ENCODE measurements around the gene SLC38A10.

DNA sequence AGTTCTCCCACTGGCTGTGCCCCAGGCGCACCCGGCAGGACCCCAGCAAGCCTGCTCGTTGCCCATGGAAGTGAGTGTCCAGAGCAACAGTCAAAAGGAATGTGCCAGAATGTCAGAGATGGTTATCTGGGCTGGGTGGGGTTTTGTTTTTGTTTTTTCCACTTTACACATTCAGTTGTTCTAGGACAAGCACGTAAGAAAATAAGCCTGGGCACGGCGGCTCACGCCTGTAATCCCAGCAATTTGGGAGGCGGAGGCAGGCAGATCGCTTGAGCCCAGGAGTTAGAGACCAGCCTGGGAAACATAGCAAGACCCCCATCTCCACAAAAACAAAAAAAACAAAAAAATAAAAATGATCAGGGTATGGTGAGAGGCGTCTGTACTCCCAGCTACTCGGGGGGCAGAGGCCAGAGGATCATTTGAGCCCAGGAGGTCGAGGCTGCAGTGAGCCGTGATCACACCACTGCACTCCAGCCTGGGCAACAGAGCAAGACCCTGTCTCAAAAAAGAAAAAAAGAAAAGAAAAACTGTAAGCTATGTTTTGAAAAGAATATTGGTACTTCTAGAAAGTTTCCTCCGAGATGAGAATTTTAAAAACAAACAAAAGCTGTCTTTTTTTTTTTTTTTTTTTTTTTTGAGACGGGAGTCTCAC, 47.6 kb downstream of the SLC38A10 start:
- no peak for TF ChIP-seq POLR2A (IDR thresholded peaks at IDR 0.05)
- TF ChIP-seq, protein P1, sequence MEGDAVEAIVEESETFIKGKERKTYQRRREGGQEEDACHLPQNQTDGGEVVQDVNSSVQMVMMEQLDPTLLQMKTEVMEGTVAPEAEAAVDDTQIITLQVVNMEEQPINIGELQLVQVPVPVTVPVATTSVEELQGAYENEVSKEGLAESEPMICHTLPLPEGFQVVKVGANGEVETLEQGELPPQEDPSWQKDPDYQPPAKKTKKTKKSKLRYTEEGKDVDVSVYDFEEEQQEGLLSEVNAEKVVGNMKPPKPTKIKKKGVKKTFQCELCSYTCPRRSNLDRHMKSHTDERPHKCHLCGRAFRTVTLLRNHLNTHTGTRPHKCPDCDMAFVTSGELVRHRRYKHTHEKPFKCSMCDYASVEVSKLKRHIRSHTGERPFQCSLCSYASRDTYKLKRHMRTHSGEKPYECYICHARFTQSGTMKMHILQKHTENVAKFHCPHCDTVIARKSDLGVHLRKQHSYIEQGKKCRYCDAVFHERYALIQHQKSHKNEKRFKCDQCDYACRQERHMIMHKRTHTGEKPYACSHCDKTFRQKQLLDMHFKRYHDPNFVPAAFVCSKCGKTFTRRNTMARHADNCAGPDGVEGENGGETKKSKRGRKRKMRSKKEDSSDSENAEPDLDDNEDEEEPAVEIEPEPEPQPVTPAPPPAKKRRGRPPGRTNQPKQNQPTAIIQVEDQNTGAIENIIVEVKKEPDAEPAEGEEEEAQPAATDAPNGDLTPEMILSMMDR (IDR thresholded peaks at IDR 0.05 in 4 of 5, conservative IDR thresholded peaks at IDR 0.05 in 1 of 5), result no peak
